VCaP (cell line): ENCODE results near the gene WNT3A.
"Not testable (repeated sequence)": the region's sequence is repeated elsewhere in the genome, so short reads cannot be mapped to it uniquely, and the experiment has no call there.

Source experiments
- H3K27ac ChIP-seq: fragments of 450-650 bp; 2 replicates; pipeline ENCODE4 v1.5.1; 2017
- CTCF ChIP-seq: fragments of 450-650 bp; conservative IDR thresholded peaks from 2 replicates; pipeline ENCODE4 v1.5.1; 2017; ENCODE audit warnings: mild to moderate bottlenecking, moderate library complexity

WNT3A gene

GRCh38 chr1:228015276-228016180 lies 8.7 kb downstream of the WNT3A start:
- H3K27ac ChIP-seq = no peak overlapping the region
- TF ChIP-seq CTCF = no peak

- no peak for TF ChIP-seq CTCF
- H3K27ac ChIP-seq = no peak overlapping the region
Observed at GRCh38 chr1:228016181-228016510, 9.3 kb downstream of the WNT3A start.

GRCh38 chr1:228016653-228017355 lies 10.0 kb downstream of the WNT3A start:
- no peak for TF ChIP-seq CTCF
- no peak overlapping the region for H3K27ac ChIP-seq

- H3K27ac ChIP-seq = no peak overlapping the region
- TF ChIP-seq CTCF = no peak
Observed at GRCh38 chr1:228017356-228018124, 10.7 kb downstream of the WNT3A start.

- TF ChIP-seq CTCF = no peak
- H3K27ac ChIP-seq = no peak overlapping the region
Observed at GRCh38 chr1:228018125-228018398, 11.3 kb downstream of the WNT3A start.

DNA sequence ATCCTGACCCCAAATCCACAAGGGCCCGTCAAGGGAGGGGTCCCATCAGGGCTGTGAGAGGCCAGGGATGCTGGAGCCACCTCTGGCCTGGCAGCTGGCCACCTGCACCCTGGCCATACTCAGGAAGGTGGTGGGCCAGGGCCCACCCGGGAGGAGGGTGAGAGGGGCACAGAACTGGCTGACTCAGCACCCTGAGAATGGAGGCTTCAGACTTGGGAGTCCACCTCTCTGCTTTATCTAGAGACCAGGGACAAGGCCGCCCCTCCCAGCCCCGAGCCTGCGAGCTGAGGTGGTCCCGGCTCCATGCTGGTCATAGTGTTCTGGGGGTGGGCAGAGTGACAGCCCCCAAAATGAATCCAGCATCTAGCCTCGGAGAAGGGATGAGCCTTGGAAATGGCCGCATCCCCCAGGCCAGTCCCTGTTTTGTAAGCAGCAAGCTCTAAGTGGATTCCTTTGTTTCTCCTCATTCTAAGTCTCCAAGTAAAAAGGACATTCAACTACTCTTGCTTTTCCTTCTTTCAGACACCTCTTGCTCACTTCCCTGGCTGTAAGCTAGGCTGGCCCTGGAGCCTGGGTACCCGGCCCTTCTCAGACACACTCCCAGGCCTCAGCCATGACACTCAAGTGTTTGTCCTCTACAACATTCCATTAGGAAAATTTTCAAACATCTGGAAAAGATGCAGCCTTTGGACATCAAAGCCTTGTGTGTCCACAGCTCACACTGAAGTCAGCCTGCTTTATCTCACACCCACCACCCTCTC lies 12.3 kb downstream of the WNT3A start:
- no peak for TF ChIP-seq CTCF
- no peak overlapping the region for H3K27ac ChIP-seq

GRCh38 chr1:228019722-228020083 lies 12.9 kb downstream of the WNT3A start:
- H3K27ac ChIP-seq = not testable (repeated sequence)
